ENCODE results near the gene GAB1. TPM values are rescaled to one million over a fixed set of nuclear protein-coding genes. Genes with fewer than 3 reads are reported as not detected.

Gene GAB1
- total RNA-seq, 1 experiment from 2014 or later: 46.9 TPM

DNA sequence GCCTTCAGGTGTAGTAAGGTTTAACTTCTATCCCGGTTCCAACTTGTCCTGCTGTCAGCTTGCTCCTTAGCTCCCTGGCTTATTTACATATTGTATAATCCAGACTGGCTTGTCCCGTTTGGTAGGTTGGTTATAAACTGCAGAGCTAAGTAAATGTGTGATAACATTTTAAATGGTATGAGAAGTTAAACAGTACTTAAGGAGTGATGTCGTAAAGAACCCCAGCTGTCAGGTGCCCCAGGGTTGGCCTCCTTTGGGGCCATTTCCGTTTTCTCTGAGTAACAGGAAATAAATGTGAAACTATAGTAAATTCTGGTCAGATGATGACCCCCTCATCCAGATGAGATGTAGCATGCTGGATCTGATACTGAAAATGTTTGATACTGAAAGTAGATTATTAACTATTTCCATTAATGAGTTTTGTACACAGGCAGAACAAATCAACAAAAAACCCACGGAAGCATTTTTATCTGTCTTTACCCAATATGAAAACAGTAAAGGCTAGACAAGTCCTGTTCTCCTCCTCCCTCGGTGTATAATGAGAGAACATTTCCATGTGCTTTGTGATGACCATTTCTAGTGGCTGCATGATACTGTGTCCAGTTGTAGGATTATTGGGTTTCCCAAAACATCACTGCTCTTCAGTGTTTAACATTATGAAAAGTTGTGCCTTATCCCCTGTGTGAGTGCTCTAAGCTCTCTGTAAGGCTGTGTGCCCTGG lies 22.4 kb downstream of the GAB1 start:
- peak; percentile 81 to 86 for DNase-seq
- peak overlapping the region; percentile 70 for H3K4me3 Mint-ChIP-seq (ENCODE audit: unreplicated experiment)
- CTCF ChIA-PET: interaction anchor here (0.6 to 0.9 kb wide), 2 partner anchors 22 to 23 kb away, joined by 3 read pairs; partner anchors contain the start of gene GAB1
- Histone ChIP-seq H3K9me3 (no peaks in the 10 kb centered on the region), H3K4me3 (ENCODE audit: low read depth, low read length) (no peak overlapping the region), H3K36me3 (ENCODE audit: control insufficient read depth, insufficient read depth, low read length) (no peaks in the 10 kb centered on the region), H3K27me3 (replicated peaks; ENCODE audit: control insufficient read depth, insufficient read depth, low read length) (no peaks in the 10 kb centered on the region), H3K4me1 (peaks cover 65% of the 10 kb centered on the region)
- TSS peak; percentile 37 for BruUV-seq (replicated peaks)
- H3K27me3 Mint-ChIP-seq (ENCODE audit: insufficient read depth, unreplicated experiment): no peaks in the 10 kb centered on the region
- H3K27ac Mint-ChIP-seq (ENCODE audit: unreplicated experiment): peak overlapping the region; percentile 84
- POLR2A ChIA-PET: interaction anchor here (0.6 kb wide), 1 partner anchor 10 kb away, joined by 4 read pairs; no protein-coding TSS in a partner anchor
- no peaks in the 10 kb centered on the region for H3K9me3 Mint-ChIP-seq (ENCODE audit: unreplicated experiment)
- peaks cover 46% of the 10 kb centered on the region for H3K4me1 Mint-ChIP-seq (ENCODE audit: low read depth, unreplicated experiment)
- H3K36me3 Mint-ChIP-seq (ENCODE audit: insufficient read depth, unreplicated experiment): peaks cover 24% of the 10 kb centered on the region
- intact Hi-C loops (cut with micrococcal nuclease; ENCODE audit: unreplicated experiment): loop anchor here (1.0 kb wide), 3 partner anchors 11 to 134 kb away; partner anchors contain the start of gene GAB1
- TF ChIP-seq, protein P1, sequence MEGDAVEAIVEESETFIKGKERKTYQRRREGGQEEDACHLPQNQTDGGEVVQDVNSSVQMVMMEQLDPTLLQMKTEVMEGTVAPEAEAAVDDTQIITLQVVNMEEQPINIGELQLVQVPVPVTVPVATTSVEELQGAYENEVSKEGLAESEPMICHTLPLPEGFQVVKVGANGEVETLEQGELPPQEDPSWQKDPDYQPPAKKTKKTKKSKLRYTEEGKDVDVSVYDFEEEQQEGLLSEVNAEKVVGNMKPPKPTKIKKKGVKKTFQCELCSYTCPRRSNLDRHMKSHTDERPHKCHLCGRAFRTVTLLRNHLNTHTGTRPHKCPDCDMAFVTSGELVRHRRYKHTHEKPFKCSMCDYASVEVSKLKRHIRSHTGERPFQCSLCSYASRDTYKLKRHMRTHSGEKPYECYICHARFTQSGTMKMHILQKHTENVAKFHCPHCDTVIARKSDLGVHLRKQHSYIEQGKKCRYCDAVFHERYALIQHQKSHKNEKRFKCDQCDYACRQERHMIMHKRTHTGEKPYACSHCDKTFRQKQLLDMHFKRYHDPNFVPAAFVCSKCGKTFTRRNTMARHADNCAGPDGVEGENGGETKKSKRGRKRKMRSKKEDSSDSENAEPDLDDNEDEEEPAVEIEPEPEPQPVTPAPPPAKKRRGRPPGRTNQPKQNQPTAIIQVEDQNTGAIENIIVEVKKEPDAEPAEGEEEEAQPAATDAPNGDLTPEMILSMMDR (IDR thresholded peaks at IDR 0.05; ENCODE audit: insufficient read depth in 1 of 2, low read depth in 1 of 2, low read length in 1 of 2, severe bottlenecking in 1 of 2, unreplicated experiment in 1 of 2): no peak

DNA sequence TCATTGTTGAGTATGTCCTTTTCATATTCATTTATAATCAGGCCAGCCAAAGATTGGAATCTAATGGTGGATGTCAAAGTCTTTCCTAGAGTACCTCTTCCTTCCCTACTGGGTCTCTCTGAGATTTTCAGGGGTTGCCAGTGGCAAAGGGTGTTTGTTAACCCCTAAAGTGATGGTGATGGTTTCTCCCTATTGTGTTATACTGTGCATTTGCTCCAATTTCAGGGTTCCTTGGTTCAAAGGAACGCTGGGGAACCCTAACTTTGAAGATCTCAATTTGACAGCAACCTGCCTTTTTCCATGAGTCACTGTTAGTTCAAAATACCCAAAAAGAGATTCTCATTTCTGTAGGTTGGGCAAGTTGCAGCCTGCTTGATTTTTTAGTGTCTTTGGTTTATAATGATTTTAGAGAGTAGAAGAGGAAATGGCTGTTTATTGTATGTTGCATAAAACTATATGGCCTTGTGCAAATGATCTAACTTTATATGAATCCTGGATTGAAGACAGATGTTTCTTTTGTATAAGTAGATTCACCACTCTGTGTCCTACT lies 23.0 kb downstream of the GAB1 start:
- no peaks in the 10 kb centered on the region for H3K27me3 ChIP-seq (replicated peaks; ENCODE audit: control insufficient read depth, insufficient read depth, low read length)
- H3K36me3 Mint-ChIP-seq (ENCODE audit: insufficient read depth, unreplicated experiment): peaks cover 22% of the 10 kb centered on the region
- TF ChIP-seq, protein P1 (IDR thresholded peaks at IDR 0.05; ENCODE audit: insufficient read depth in 1 of 2, low read depth in 1 of 2, low read length in 1 of 2, severe bottlenecking in 1 of 2, unreplicated experiment in 1 of 2): no peak
- ChIA-PET CTCF (no interaction called here), POLR2A (no interaction called here)
- no peaks in the 10 kb centered on the region for H3K27me3 Mint-ChIP-seq (ENCODE audit: insufficient read depth, unreplicated experiment)
- intact Hi-C loops (cut with micrococcal nuclease; ENCODE audit: unreplicated experiment): loop anchor here (1.0 kb wide), 3 partner anchors 11 to 134 kb away; partner anchors contain the start of gene GAB1
- no peaks in the 10 kb centered on the region for H3K9me3 ChIP-seq
- H3K36me3 ChIP-seq (ENCODE audit: control insufficient read depth, insufficient read depth, low read length): no peaks in the 10 kb centered on the region
- no peak overlapping the region for H3K4me3 ChIP-seq (ENCODE audit: low read depth, low read length)
- no peak for DNase-seq
- H3K4me3 Mint-ChIP-seq (ENCODE audit: unreplicated experiment): peak overlapping the region; percentile 70
- no peaks in the 10 kb centered on the region for H3K9me3 Mint-ChIP-seq (ENCODE audit: unreplicated experiment)
- H3K27ac Mint-ChIP-seq (ENCODE audit: unreplicated experiment): peak overlapping the region; percentile 84
- H3K4me1 Mint-ChIP-seq (ENCODE audit: low read depth, unreplicated experiment): peaks cover 49% of the 10 kb centered on the region
- H3K4me1 ChIP-seq: peaks cover 64% of the 10 kb centered on the region
- BruUV-seq (replicated peaks): no TSS peak

DNA sequence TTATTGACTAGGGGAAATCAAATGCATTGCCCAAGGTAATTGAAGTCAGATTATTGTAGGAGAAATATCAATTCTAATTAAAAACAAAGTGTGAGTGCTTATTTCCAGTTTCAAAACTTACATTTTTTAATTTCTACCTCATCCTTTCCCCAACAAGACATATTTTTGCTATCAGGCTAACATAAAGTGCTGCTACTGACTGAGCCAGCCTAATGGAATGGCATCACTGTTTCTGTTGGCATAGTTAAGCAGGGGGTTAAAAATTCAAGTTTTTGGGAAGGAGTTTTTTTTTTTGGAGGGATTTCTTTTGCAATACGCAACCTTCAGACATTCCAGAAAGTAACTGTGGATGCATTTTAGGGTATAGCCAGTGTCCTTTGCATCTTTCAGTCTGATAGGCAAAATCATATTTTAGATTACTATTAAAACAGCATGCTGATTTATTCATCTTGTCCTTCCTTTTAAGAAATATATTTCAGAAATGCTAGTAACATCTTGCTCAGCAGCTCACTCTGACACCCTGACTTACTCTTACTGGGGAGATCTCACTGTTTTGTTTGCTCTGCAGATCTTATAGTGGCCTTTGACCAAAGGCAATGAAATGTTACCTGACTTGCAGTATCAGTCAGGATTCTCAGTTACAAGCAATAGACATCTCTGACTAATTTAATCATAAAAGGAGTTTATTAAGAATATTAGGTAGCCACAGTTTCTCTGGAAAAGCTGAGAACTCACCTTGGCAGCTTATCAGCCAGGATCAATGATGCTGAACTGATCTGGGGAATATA lies 24.4 kb downstream of the GAB1 start:
- H3K9me3 Mint-ChIP-seq (ENCODE audit: unreplicated experiment): no peaks in the 10 kb centered on the region
- H3K9me3 ChIP-seq: no peaks in the 10 kb centered on the region
- CTCF ChIA-PET: interaction anchor here (0.5 kb wide), 1 partner anchor 73 kb away, joined by 3 read pairs; no protein-coding TSS in a partner anchor

More for the DNA sequence above, 24.4 kb downstream of the GAB1 start:
- TF ChIP-seq, protein P1 (IDR thresholded peaks at IDR 0.05; ENCODE audit: insufficient read depth in 1 of 2, low read depth in 1 of 2, low read length in 1 of 2, severe bottlenecking in 1 of 2, unreplicated experiment in 1 of 2): no peak
- intact Hi-C loops (cut with micrococcal nuclease; ENCODE audit: unreplicated experiment): no loop called here
- Mint-ChIP-seq H3K27ac (ENCODE audit: unreplicated experiment) (peak overlapping the region; percentile 39), H3K4me3 (ENCODE audit: unreplicated experiment) (no peak overlapping the region), H3K27me3 (ENCODE audit: insufficient read depth, unreplicated experiment) (no peaks in the 10 kb centered on the region), H3K4me1 (ENCODE audit: low read depth, unreplicated experiment) (peaks cover 38% of the 10 kb centered on the region), H3K36me3 (ENCODE audit: insufficient read depth, unreplicated experiment) (peaks cover 12% of the 10 kb centered on the region)
- H3K4me3 ChIP-seq (ENCODE audit: low read depth, low read length): no peak overlapping the region
- H3K36me3 ChIP-seq (ENCODE audit: control insufficient read depth, insufficient read depth, low read length): no peaks in the 10 kb centered on the region
- no peaks in the 10 kb centered on the region for H3K27me3 ChIP-seq (replicated peaks; ENCODE audit: control insufficient read depth, insufficient read depth, low read length)
- POLR2A ChIA-PET: no interaction called here
- no peak for DNase-seq
- peaks cover 51% of the 10 kb centered on the region for H3K4me1 ChIP-seq
- no TSS peak for BruUV-seq (replicated peaks)
